DMS53 (cell line): ENCODE results near the gene NT5C2.

Experiments used
- DNase-seq: peaks from one replicate; lab custom pipeline; 2025; lab: John Stamatoyannopoulos, UW

Gene NT5C2

GRCh38 chr10:103123282-103124024 is 69.6 kb downstream of the NT5C2 start:
- DNase-seq: no peak

GRCh38 chr10:103120977-103121735 is 71.9 kb downstream of the NT5C2 start:
- DNase-seq: no peak

- no peak for DNase-seq
Observed at GRCh38 chr10:103120546-103120945, 72.5 kb downstream of the NT5C2 start.

DNA sequence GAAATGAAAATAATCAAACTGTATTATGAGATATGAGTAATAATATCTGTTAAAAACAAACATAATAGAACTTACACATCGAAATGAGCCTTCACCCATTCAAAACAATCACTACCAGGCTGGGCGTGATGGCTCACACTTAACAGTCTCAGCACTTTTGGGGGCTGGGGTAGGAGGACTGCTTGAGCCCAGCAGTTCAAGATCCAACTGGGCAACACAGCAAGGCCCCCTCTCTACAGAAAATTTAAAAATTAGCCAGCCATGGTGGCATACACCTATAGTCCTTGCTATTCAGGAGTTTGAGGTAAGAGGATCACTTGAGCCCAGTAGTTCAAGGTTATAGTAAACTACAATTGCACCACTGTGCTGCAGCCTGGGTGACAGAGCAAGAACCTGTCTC is 75.8 kb downstream of the NT5C2 start:
- no peak for DNase-seq

GRCh38 chr10:103114876-103115275 is 78.2 kb downstream of the NT5C2 start:
- DNase-seq: no peak

- no peak for DNase-seq
Observed at GRCh38 chr10:103111918-103112877, 80.9 kb downstream of the NT5C2 start.

- DNase-seq: no peak
Observed at GRCh38 chr10:103111031-103111917, 81.8 kb downstream of the NT5C2 start.

DNA sequence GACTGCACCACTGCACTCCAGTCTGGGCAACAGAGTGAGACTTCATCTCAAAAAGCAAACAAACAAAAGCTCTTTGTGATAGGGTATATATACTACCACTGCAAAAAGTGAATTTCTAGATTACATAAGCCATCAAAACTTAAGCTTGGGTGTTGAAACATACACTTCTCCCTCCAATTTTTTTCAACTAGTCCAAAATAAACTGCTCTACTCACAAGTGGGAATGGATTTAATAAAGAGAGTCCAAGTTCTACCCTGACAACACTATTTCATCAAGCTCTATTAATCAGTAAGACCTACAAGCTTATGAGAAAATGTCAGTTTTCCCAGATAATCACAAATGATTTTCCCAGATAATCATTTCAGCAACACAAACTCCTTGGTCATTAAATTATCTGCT is 82.7 kb downstream of the NT5C2 start:
- DNase-seq: no peak

GRCh38 chr10:103109821-103110220 is 83.3 kb downstream of the NT5C2 start:
- no peak for DNase-seq

DNA sequence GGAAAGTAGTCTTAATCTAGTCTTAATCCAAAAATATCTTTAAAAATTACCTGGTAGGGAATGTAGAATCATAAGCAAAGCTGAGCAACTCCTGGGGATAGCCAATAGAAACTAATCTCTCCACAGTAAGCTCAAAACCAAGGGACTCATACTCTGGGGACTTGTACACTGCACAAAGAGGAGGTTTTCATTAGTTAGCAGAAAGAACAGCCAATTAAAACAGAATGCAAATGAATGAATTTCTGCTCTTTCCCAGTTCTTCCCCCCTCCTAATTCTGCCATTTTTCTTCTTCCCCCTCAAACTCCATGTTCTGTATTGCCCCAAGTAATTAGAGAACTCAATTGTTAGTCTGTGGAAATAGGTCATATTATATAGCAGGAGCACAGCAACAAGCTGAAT is 86.5 kb downstream of the NT5C2 start:
- no peak for DNase-seq

GRCh38 chr10:103105462-103105861 is 87.6 kb downstream of the NT5C2 start:
- DNase-seq: no peak

- no peak for DNase-seq
Observed at GRCh38 chr10:103104721-103105120, 88.4 kb downstream of the NT5C2 start.

- no peak for DNase-seq
Observed at GRCh38 chr10:103103989-103104388, 89.1 kb downstream of the NT5C2 start.

DNA sequence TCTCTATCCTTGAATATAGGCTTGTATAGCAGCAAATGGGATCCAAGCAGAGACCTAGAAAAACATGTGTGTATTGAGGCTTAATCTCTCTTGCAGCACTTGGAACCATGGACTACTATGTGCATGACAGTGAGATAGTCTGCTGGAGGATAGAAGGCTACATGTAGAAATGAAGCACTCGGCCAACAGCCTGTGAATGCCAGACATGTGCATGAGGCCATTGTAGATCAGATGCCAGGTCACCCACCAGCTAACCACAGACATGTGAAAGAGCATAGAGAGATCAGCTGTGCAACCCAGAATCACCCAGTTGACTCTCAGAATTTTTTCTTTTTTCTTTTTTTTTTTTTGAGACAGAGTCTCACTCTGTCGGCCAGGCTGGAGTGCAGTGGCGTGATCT is 90.9 kb downstream of the NT5C2 start:
- no peak for DNase-seq

DNA sequence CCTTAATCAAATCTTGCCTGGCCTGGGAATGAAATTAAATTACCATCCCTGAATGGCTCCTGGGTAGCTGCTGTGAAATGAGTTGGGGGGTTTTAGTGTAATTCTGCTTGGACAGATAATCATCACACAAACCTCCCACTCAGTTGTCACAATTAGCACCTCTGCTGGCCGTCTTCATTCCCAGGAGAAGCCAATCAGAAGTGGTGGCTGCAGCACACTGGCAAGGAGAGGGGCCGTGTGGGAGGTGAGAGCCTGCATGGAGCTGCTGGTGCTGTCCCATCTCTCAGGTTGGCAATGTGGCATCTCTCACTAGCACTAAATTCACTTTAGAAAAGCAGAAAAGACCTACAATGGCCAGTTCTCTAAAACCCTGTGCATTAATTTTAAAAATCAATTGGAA is 92.5 kb downstream of the NT5C2 start:
- no peak for DNase-seq

- DNase-seq: no peak
Observed at GRCh38 chr10:103098240-103098639, 94.8 kb downstream of the NT5C2 start.

GRCh38 chr10:103096130-103096529 is 96.9 kb downstream of the NT5C2 start:
- DNase-seq: no peak

DNA sequence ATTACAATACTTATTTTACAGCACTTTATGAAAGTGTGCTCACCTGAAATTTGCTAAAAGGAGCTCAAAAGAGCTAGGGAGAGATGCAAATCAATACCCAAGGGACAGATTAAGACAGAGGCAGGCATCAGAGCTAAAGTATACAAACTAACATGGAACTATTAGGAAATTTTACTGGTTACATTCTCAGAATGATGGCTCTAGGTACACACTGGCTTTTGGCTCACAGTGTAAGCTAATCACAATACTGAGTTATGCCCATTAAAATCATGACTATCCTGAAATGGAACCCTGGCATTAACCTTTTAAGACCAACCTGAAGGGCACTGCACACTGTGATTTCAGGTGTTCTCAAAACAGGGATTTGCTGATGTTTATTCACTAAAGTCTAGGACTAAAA is 98.1 kb downstream of the NT5C2 start:
- DNase-seq: no peak

GRCh38 chr10:103090911-103091310 is 102.2 kb downstream of the NT5C2 start:
- no peak for DNase-seq

DNA sequence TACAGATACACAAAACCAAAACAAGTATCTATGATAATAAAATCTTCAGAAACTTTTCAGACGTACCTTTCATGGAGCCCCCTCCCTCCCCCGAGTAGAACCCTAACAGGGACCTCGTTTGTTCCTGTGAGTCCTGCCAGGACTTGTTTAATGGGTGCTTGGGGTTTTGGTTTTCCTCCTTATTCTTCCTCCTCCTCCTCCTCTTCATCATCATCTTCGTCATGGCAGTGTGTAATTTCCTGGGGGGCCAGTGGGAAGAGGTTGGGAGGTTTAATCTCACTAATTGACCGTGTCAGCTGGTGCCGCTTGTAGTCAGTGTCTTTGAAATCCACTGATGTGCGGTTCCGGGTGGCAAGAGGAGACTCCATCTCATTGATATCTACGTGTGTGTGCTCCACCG is 103.6 kb downstream of the NT5C2 start:
- DNase-seq: no peak

- DNase-seq: no peak
Observed at GRCh38 chr10:103086799-103087198, 106.3 kb downstream of the NT5C2 start.
